HL-60/S4 treated with phorbol 12-myristate 13-acetate at 8.2 ng/mL for 4 days and 3 days (cell line): ENCODE measurements around the gene SH3BP4.

Source experiments
- in situ Hi-C: fragments of 300-500 bp; cut with MboI; formaldehyde crosslinking; loops from 2 replicates; pipeline ENCODE4 v1.15.0; 2022; ENCODE audit warnings: low sequenced_read_pairs

SH3BP4 gene

GRCh38 chr2:234951664-234952269 lies at the start of gene SH3BP4:
TSS of gene SH3BP4 (plus strand) at chr2:234952017. CDS start at chr2:235035003, 82,986 bp downstream.
- in situ Hi-C loops = no loop called here

- in situ Hi-C loops = no loop called here
Measured at GRCh38 chr2:234904785-234905184, 47.0 kb upstream of the SH3BP4 start.

GRCh38 chr2:234905547-234906265 lies 46.1 kb upstream of the SH3BP4 start:
- in situ Hi-C loops = no loop called here

GRCh38 chr2:234910186-234910679 lies 41.6 kb upstream of the SH3BP4 start:
- in situ Hi-C loops = no loop called here

GRCh38 chr2:234911271-234911670 lies 40.5 kb upstream of the SH3BP4 start:
- in situ Hi-C loops = no loop called here

GRCh38 chr2:234912437-234912836 lies 39.4 kb upstream of the SH3BP4 start:
- in situ Hi-C loops = no loop called here

GRCh38 chr2:234913208-234913626 lies 38.6 kb upstream of the SH3BP4 start:
- in situ Hi-C loops = no loop called here

GRCh38 chr2:234914371-234915154 lies 37.3 kb upstream of the SH3BP4 start:
- in situ Hi-C loops = no loop called here

GRCh38 chr2:234916674-234917073 lies 35.1 kb upstream of the SH3BP4 start:
- in situ Hi-C loops = no loop called here

- in situ Hi-C loops = no loop called here
Measured at GRCh38 chr2:234917211-234917975, 34.4 kb upstream of the SH3BP4 start.

GRCh38 chr2:234919711-234920110 lies 32.1 kb upstream of the SH3BP4 start:
- in situ Hi-C loops = no loop called here

GRCh38 chr2:234920836-234921235 lies 31.0 kb upstream of the SH3BP4 start:
- in situ Hi-C loops = no loop called here

GRCh38 chr2:234929002-234929401 lies 22.8 kb upstream of the SH3BP4 start:
- in situ Hi-C loops = no loop called here

- in situ Hi-C loops = no loop called here
Measured at GRCh38 chr2:234930397-234930796, 21.4 kb upstream of the SH3BP4 start.

GRCh38 chr2:234931371-234931770 lies 20.4 kb upstream of the SH3BP4 start:
- in situ Hi-C loops = no loop called here

- in situ Hi-C loops = no loop called here
Measured at GRCh38 chr2:234932591-234933168, 19.1 kb upstream of the SH3BP4 start.

- in situ Hi-C loops = no loop called here
Measured at GRCh38 chr2:234935311-234935710, 16.5 kb upstream of the SH3BP4 start.

GRCh38 chr2:234939576-234939975 lies 12.2 kb upstream of the SH3BP4 start:
- in situ Hi-C loops = no loop called here

- in situ Hi-C loops = no loop called here
Measured at GRCh38 chr2:234939996-234940395, 11.8 kb upstream of the SH3BP4 start.

GRCh38 chr2:234940527-234940926 lies 11.3 kb upstream of the SH3BP4 start:
- in situ Hi-C loops = no loop called here
